GM19324 (cell line): ENCODE results near the gene RAB28.
A peak's percentile ranks its signal among the peaks of the same experiment; 100 is the strongest.

Experiments used
- ATAC-seq: cut with Tn5 transposase; IDR thresholded peaks from one replicate; pipeline ENCODE4 v1.9.1; 2021; ENCODE audit warnings: mild to moderate bottlenecking, moderate library complexity; ENCODE audit not compliant: unreplicated experiment, low FRiP score

RAB28 gene

GRCh38 chr4:13484122-13484748, at the start of gene RAB28:
Gene RAB28 (minus strand): TSS chr4:13484340.
- ATAC-seq = peak; percentile 99

GRCh38 chr4:13531625-13531998, 47.5 kb upstream of the RAB28 start:
- ATAC-seq = no peak

- no peak for ATAC-seq
These were observed 46.9 kb upstream of the RAB28 start for GRCh38 chr4:13530823-13531624.

- no peak for ATAC-seq
These were observed 45.2 kb upstream of the RAB28 start for GRCh38 chr4:13529128-13529919.

- ATAC-seq = no peak
These were observed 44.6 kb upstream of the RAB28 start for GRCh38 chr4:13528821-13529127.

- peak; percentile 64 for ATAC-seq
These were observed 44.1 kb upstream of the RAB28 start for GRCh38 chr4:13527981-13528820.

GRCh38 chr4:13527192-13527980, 43.2 kb upstream of the RAB28 start:
- ATAC-seq = no peak

- ATAC-seq = no peak
These were observed 42.5 kb upstream of the RAB28 start for GRCh38 chr4:13526658-13527057.

GRCh38 chr4:13525606-13526281, 41.6 kb upstream of the RAB28 start:
- no peak for ATAC-seq

- no peak for ATAC-seq
These were observed 40.5 kb upstream of the RAB28 start for GRCh38 chr4:13524504-13525243.

GRCh38 chr4:13523591-13524503, 39.7 kb upstream of the RAB28 start:
- ATAC-seq = no peak

GRCh38 chr4:13523105-13523477, 39.0 kb upstream of the RAB28 start:
- no peak for ATAC-seq

- no peak for ATAC-seq
These were observed 38.4 kb upstream of the RAB28 start for GRCh38 chr4:13522282-13523104.

- ATAC-seq = no peak
These were observed 36.9 kb upstream of the RAB28 start for GRCh38 chr4:13521047-13521446.

GRCh38 chr4:13516315-13516860, 32.2 kb upstream of the RAB28 start:
- no peak for ATAC-seq

- ATAC-seq = no peak
These were observed 31.1 kb upstream of the RAB28 start for GRCh38 chr4:13515268-13515667.

GRCh38 chr4:13514722-13515121, 30.6 kb upstream of the RAB28 start:
- no peak for ATAC-seq
